SK-N-SH (cell line): ENCODE results near the gene SLC16A11. TPM values are rescaled to one million over a fixed set of nuclear protein-coding genes. Genes with fewer than 3 reads are reported as not detected.

Source experiments
- CTCF ChIA-PET: fragments of 300-600, 350-600 bp; formaldehyde crosslinking; extraction: SDS; loops from one replicate; lab custom pipeline; 2021; lab: Yijun Ruan, JAX
- POLR2A ChIA-PET: fragments of 350-600 bp; sonication (Branson Sonifier 250); formaldehyde crosslinking; extraction: SDS; loops from one replicate; lab custom pipeline; 2020; ENCODE audit warnings: antibody characterized with exemption, inconsistent platforms; lab: Yijun Ruan, JAX
- DNase-seq: peaks from one replicate; pipeline ENCODE4 v3.0.0; 2012
- H2AFZ ChIP-seq: fragments of 200-600 bp; sonication (generic); 2 replicates; pipeline ENCODE4 v1.8.1; 2016; ENCODE audit warnings: antibody characterized with exemption, mild to moderate bottlenecking, low read depth
- H3F3A ChIP-seq: fragments of 200-600 bp; sonication (generic); replicated peaks from 2 replicates; pipeline ENCODE3; 2016; ENCODE audit warnings: antibody characterized with exemption, mild to moderate bottlenecking; ENCODE audit not compliant: insufficient read depth
- H3K27ac ChIP-seq, 2 experiments: fragments of 200-500 bp in 1 of 2; fragments of 200-600 bp in 1 of 2; sonication (Bioruptor generic) in 1 of 2; sonication (generic), shearing (Covaris generic) in 1 of 2; 2 replicates each; pipeline versions ENCODE4 v1.5.1 to v1.6.1; 2014 to 2016; ENCODE audit warnings: low read depth in 2 of 2, inconsistent platforms in 1 of 2, low read length in 1 of 2, mild to moderate bottlenecking in 1 of 2, mixed read lengths in 1 of 2
- H3K27me3 ChIP-seq: fragments of 200-600 bp; sonication (generic), shearing (Covaris generic); 2 replicates; pipeline ENCODE4 v1.6.1; 2016; ENCODE audit warnings: mixed run types; ENCODE audit not compliant: insufficient read depth
- H3K36me3 ChIP-seq, 2 experiments: fragments of 200-500 bp in 1 of 2; fragments of 200-600 bp in 1 of 2; sonication (Bioruptor generic) in 1 of 2; sonication (generic) in 1 of 2; replicated peaks in 1 of 2; 2 replicates each; pipeline versions ENCODE3 to v1.5.1; 2014 to 2016; ENCODE audit warnings: low read length in 1 of 2, mild to moderate bottlenecking in 1 of 2; ENCODE audit not compliant: insufficient read depth in 2 of 2, control insufficient read depth in 1 of 2
- H3K4me1 ChIP-seq, 2 experiments: fragments of 200-500 bp in 1 of 2; fragments of 200-600 bp in 1 of 2; sonication (Bioruptor generic) in 1 of 2; sonication (generic), shearing (Covaris generic) in 1 of 2; 2 replicates each; pipeline versions ENCODE4 v1.5.1 to v1.6.1; 2014 to 2016; ENCODE audit warnings: low read depth in 1 of 2, low read length in 1 of 2, mixed run types in 1 of 2; ENCODE audit not compliant: insufficient read depth in 2 of 2, control insufficient read depth in 1 of 2
- H3K4me2 ChIP-seq: fragments of 200-600 bp; sonication (generic), shearing (Covaris generic); 2 replicates; pipeline ENCODE4 v1.6.1; 2017; ENCODE audit warnings: mixed run types
- H3K4me3 ChIP-seq, 2 experiments: fragments of 200-500 bp in 1 of 2; fragments of 200-600 bp in 1 of 2; sonication (Bioruptor generic) in 1 of 2; sonication (generic), shearing (Covaris generic) in 1 of 2; 2 replicates each; pipeline versions ENCODE4 v1.5.1 to v1.8.1; 2014 to 2016; ENCODE audit warnings: low read depth in 2 of 2, inconsistent platforms in 1 of 2, low read length in 1 of 2, mild to moderate bottlenecking in 1 of 2, mixed read lengths in 1 of 2, moderate library complexity in 1 of 2
- H3K79me2 ChIP-seq: fragments of 200-600 bp; sonication (generic); 2 replicates; pipeline ENCODE4 v1.8.1; 2017; ENCODE audit warnings: mild to moderate bottlenecking; ENCODE audit not compliant: insufficient read depth
- H3K9ac ChIP-seq: fragments of 200-600 bp; sonication (generic); 2 replicates; pipeline ENCODE4 v1.6.1; 2017; ENCODE audit warnings: mixed run types
- H3K9me2 ChIP-seq: fragments of 200-600 bp; sonication (generic); 2 replicates; pipeline ENCODE4 v1.6.1; 2017; ENCODE audit warnings: mixed run types
- H3K9me3 ChIP-seq: fragments of 200-600 bp; sonication (generic); 2 replicates; pipeline ENCODE4 v1.6.1; 2017; ENCODE audit warnings: mixed run types, mild to moderate bottlenecking, moderate library complexity
- H4K20me1 ChIP-seq: fragments of 200-600 bp; sonication (generic); 2 replicates; pipeline ENCODE4 v1.6.1; 2017; ENCODE audit warnings: mild to moderate bottlenecking, mixed run types; ENCODE audit not compliant: insufficient read depth
- CTCF ChIP-seq: fragments of 200-600 bp; sonication (generic); IDR thresholded peaks from 2 replicates; pipeline ENCODE4 v1.6.1; 2017; ENCODE audit warnings: antibody characterized with exemption, mild to moderate bottlenecking, moderate library complexity
- EZH2phosphoT487 ChIP-seq: fragments of 200-600 bp; sonication (generic); IDR thresholded peaks from 2 replicates; pipeline ENCODE4 v1.6.1; 2017; ENCODE audit warnings: low read depth, mixed run types, mild to moderate bottlenecking, antibody characterized with exemption, moderate library complexity, borderline replicate concordance
- MXI1 ChIP-seq: IDR thresholded peaks from 2 replicates; pipeline ENCODE4 v1.6.1; 2012; ENCODE audit warnings: mild to moderate bottlenecking, low read depth, low read length, improper control_type of control experiment
- REST ChIP-seq: IDR thresholded peaks from 2 replicates; pipeline ENCODE4 v1.6.1; 2012; ENCODE audit warnings: mild to moderate bottlenecking, low read depth, low read length, moderate library complexity
- RFX5 ChIP-seq: IDR thresholded peaks from 2 replicates; pipeline ENCODE4 v1.6.1; 2012; ENCODE audit warnings: mild to moderate bottlenecking, improper control_type of control experiment, low read length
- YY1 ChIP-seq: IDR thresholded peaks from 2 replicates; pipeline ENCODE4 v1.4.0; 2012; ENCODE audit warnings: low read depth, mild to moderate bottlenecking
- WGBS: methylation state at CpG from one replicate; pipeline ENCODE4 v1.1.6; 2017; ENCODE audit warnings: low lambda C conversion rate; 5-methylcytosine and 5-hydroxymethylcytosine counted together
- polyA plus RNA-seq, 3 experiments: library from polyadenylated mRNA; depleted of rRNA; stranded (reverse); fragments of >200 nt; gene quantifications; 2 replicates each; pipeline ENCODE4 v1.2.3, GENCODE V29; 2012
- TF ChIP-seq, protein P1 (sequence below): fragments of 150-350 bp; IDR thresholded peaks from 2 replicates; pipeline ENCODE4 v1.6.1; 2017; ENCODE audit warnings: antibody characterized with exemption, low read length, low read depth, borderline replicate concordance

SLC16A11 gene
- polyA plus RNA-seq, 1 of the 3 experiments (the other 2 are of a cell fraction) = 0.12 TPM

DNA sequence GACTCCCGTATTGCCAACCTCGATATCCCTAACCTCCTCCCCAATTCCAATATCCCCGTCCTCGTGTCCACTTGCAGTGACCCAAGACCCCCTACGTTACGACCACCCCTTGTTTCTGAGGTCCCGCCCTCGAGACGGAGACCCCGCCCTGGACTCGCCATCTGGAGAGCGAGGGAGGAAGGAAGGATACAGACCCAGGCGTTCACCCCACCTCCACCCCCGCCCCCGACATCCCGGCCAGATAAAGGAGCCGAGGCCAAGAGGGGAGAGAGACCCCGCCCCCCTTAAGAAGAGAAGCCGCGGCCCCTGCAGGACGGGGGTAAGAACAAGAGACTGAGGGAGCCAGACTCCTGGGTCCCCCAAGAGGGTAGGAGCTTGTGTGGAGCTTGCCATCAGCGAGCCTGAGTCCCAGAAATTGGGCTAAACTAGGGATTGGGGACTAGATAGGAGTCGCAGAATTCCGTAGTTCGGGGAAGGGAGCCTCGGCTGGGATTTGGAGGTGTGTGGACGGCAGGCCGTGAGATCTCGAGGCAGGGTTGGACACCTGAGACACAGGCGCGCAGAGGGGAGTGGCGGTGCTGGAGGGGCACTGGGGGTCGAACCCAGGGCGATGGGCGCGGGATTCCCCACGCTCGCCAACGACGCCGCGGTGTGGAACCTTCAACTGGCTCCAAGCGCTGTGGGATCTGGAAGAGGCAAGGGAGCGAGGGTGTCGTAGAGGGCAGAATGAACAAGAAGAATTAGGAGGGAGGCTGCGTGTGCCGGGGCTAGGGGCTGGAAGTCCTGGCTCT is 20.9 kb downstream of the SLC16A11 start, which contains the start of gene BCL6B:
Gene BCL6B (plus strand): TSS at position 270 of the 791 bp plus-strand sequence. CDS start 622 bp downstream, outside the sequence.
- ChIA-PET POLR2A (interaction anchor here (2.0 kb wide), 1 partner anchor 12 kb away, joined by 8 read pairs; the partner anchor contains the start of gene SLC16A13), CTCF (interaction anchor here (0.6 to 8.6 kb wide), 10 partner anchors 8 to 1199 kb away, joined by 3 to 64 read pairs (median 8); a partner anchor contains a TSS)
- H3K9me2 ChIP-seq = no peaks in the 10 kb centered on the region
- H3K4me3 ChIP-seq = peak within 1 kb of the TSS; percentile 24 to 47; a peak in 2 of 4 replicates
- H3K36me3 ChIP-seq = no peaks in the 10 kb centered on the region
- 54% methylated on average over 47 of the region's 47 CpGs for WGBS
- H3K79me2 ChIP-seq = no peaks in the 10 kb centered on the region
- H4K20me1 ChIP-seq = no peaks in the 10 kb centered on the region
- peak within 1 kb of the TSS; percentile 94; the same call in 1 of the 2 replicates for H2AFZ ChIP-seq
- H3K4me2 ChIP-seq = peak within 1 kb of the TSS; percentile 52; the same call in 1 of the 2 replicates
- no peaks in the 10 kb centered on the region for H3K27me3 ChIP-seq
- H3K9me3 ChIP-seq = no peaks in the 10 kb centered on the region
- TF ChIP-seq MXI1 (no peak), EZH2phosphoT487 (no peak), YY1 (no peak), CTCF (no peak), RFX5 (no peak), REST (no peak)
- TF ChIP-seq, protein P1, sequence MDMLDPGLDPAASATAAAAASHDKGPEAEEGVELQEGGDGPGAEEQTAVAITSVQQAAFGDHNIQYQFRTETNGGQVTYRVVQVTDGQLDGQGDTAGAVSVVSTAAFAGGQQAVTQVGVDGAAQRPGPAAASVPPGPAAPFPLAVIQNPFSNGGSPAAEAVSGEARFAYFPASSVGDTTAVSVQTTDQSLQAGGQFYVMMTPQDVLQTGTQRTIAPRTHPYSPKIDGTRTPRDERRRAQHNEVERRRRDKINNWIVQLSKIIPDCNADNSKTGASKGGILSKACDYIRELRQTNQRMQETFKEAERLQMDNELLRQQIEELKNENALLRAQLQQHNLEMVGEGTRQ = no peak
- peaks cover 5 to 30% of the 10 kb centered on the region in 2 experiments; a peak in 2 of 4 replicates for H3K4me1 ChIP-seq
- H3K9ac ChIP-seq = no peak within 1 kb of the TSS
- peaks cover 15% of the 10 kb centered on the region for H3F3A ChIP-seq
- no peak within 1 kb of the TSS for H3K27ac ChIP-seq
- no peak for DNase-seq
